ENCODE data around the gene AUTS2.

The AUTS2 gene

DNA sequence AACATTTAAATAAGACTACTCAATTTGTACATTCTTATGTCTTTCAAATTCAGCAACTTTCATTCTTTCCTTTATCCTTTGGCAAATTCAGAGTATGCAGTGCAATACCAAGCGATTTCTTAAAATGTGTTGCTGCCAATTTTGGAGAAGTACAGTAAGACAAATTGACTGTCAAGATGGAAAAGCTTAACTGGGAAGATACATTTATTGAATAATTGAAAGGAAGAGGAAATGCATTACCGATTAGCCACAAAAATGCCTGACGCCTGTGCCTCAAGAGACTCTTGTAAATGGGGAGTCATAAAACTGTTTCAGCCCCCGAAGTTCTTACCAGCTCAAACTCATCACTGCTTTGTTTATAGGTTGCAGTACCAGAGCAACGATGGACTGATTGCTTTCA is 1160.4 kb downstream of the AUTS2 start:
- DNase-seq = no peak

- DNase-seq = no peak
These were observed 1161.4 kb downstream of the AUTS2 start for GRCh38 chr7:70759674-70760073.

- no peak for DNase-seq
These were observed 1163.5 kb downstream of the AUTS2 start for GRCh38 chr7:70761711-70762328.

GRCh38 chr7:70762696-70763095 is 1164.4 kb downstream of the AUTS2 start:
- no peak for DNase-seq

DNA sequence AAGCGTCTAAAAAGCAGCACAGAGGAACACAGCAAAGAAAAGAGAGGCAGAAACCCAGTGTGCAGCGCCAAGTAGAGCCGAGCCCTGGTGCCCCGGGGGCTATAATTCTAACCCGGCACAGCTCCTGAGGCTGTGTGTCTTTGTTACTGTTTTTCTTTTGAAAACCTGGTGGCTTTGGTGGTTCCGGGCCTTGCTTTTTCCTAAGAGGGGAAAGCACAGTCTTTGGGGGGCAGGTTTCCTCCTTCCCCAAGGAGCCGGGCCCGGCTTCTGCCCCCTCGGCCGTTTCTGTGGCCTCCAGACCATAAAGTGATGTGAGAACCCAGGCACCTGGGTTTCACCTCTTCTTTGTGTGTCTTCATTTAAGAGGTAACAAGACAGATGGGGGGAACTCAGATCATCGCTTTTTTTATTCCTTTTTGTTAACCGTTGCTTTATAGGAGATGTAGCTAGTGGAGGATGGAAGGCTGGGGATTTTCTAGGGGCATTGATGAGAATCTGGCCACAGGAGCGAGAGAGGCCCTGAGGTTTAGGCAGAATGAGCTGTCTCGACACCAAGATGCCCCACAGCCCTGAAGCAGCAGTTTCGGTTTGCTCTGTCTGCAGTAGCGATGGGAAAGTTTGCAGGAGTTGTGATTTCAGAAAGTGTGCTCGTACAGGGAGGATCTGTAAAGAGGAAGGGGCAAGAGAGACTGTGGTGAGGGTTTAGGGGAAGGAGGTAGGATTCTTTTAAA is 1165.9 kb downstream of the AUTS2 start:
- DNase-seq = peak; percentile 34

DNA sequence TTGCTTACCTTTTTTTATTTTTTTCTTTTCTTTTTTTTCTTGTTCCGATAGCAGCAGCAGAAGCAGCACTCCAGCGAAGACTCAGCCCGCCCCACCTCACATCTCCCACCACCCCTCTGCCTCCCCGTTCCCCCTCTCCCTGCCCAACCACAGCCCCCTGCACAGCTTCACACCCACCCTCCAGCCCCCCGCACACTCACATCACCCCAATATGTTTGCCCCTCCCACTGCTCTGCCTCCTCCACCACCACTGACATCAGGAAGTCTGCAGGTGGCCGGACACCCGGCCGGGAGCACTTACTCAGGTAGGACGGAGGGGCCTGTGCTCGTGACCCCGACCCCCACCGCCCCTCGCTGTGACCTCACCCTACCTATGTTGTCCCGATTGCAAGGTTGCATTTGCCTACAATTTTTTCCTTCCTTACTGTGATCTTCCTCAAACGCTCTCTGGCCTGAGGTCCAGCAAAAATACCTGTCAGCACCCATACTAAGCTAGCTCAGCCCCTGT is 1166.5 kb downstream of the AUTS2 start:
- DNase-seq = no peak

GRCh38 chr7:70765651-70766050 is 1167.4 kb downstream of the AUTS2 start:
- no peak for DNase-seq

GRCh38 chr7:70766109-70766508 is 1167.8 kb downstream of the AUTS2 start:
- DNase-seq = no peak

- DNase-seq = no peak
These were observed 1168.4 kb downstream of the AUTS2 start for GRCh38 chr7:70766694-70767093.

- no peak for DNase-seq
These were observed 1171.9 kb downstream of the AUTS2 start for GRCh38 chr7:70770154-70770553.

DNA sequence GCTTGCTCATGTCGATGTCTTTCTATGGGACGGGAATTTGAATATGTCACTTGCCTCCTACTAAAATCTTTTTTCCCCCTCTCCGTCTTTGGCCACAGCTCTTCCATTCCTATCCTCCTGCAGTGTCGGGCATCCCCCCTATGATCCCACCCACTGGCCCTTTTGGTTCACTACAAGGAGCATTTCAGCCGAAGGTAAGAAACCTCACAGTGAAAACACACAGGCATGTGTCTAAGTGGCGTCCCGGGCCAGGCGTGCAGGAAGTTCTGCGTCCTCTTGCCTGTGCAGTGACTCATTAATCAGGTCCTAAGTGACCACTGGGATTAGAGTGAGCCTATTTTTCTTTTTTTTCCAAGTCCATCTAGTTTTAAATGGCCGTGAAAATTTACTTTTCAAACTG is 1173.2 kb downstream of the AUTS2 start:
- DNase-seq = no peak

DNA sequence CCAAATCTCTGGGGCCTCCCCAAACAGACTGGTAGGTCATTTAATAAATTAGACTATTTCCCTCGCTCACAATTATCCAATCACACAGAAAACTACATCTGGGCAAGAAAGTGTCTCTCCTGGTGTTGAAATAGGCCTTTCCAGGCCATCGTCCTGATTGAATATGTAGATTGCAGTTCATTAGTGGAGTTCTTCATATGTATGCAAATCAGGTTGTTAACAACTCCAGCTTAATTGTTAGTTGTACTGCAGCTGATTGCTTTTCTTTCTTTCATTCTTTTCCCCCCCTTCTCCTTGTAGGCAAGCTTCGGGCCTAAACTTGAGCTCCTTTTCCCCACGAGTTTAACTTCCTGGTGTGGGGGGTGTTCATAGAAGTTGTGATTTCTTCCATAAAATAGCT is 1174.6 kb downstream of the AUTS2 start:
- DNase-seq = no peak

DNA sequence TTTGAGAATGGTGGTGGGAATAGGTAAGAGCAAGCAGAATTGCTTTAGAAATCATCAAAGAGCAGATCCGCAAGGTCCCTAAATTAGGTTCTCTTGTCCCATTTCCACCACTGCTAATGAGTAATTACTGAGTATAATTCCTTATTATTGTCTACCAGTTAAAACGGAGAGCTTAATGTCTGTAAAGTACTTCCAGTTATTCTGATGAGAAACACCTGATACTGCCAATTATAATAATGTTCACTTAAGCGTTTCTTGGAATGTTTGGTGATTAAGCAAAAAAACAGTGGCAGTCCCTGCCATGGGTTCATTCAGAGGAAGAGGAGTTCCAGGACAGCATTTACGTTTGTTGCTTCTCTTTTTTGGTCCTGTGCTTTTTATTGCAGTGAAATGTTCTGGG is 1175.1 kb downstream of the AUTS2 start:
- no peak for DNase-seq

DNA sequence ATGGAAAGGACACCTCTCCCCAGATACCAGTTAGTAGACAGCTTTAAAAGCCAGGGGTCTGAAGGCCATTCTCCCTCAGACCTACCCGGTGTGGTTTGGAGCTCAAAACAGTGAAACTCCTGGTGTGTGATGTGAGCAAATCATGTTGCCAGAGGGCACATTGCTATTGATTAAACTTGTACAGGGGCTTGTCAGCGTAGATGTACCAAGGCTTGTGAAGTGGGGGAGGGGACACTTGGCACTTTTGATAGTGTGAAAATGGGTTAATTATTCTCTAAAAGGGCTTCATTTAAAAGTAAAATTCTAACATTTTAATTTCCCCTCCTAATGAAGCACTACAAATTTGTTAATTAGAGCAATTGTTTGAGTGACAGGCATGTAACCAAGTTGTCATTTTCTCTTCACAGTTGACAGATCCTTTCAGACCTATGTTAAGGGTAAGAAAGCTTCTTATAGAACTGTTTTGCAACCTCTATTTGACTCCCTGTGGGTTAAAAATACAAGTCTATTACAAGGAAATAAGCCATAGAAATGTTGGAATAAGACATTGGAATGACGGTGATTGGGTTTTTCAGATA is 1176.8 kb downstream of the AUTS2 start:
- DNase-seq = no peak

- peak; percentile 28 for DNase-seq
These were observed 1177.4 kb downstream of the AUTS2 start for GRCh38 chr7:70775570-70776156.

GRCh38 chr7:70776627-70777101 is 1178.4 kb downstream of the AUTS2 start:
- DNase-seq = peak; percentile 27

DNA sequence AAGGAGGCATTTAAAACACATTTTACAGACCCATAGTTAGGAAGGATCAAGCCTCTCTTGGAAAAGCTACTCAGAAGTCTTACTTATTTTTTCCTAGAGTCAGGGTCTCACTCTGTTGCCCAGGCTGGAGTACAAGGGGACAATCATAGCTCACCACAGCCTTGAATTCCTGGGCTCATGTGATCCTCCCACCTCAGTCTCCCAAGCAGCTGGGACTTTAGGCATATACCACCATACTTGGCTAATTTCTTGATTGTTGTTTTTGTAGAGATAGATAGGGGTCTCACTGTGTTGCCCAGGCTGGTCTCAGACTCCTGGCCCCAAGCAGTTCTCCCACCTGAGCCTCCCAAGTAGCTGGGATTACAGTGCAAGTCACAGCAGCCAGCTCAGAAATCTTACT is 1179.0 kb downstream of the AUTS2 start:
- DNase-seq = no peak

GRCh38 chr7:70778585-70778984 is 1180.3 kb downstream of the AUTS2 start:
- peak; percentile 40 for DNase-seq

DNA sequence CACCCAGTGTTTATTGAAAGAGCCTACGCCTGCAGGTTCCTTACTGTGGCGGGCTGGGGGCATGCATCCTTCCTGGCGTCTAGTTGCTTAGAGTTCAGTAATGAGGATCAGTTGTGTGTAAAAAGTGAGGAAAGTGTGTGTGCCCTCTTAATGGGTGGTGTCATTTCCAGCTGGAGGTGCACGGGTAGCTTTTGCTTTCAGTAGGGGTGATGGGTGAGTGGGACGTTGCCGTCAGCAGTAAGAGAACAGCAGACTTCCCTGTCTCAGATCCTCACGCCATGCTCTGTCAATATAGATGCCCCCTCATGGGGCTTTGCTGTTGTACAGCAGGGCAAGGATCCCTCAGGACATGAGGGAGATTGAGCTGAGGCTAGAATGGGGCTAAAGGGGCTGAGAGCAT is 1181.0 kb downstream of the AUTS2 start:
- DNase-seq = peak; percentile 28

- no peak for DNase-seq
These were observed 1183.6 kb downstream of the AUTS2 start for GRCh38 chr7:70781922-70782311.

- DNase-seq = no peak
These were observed 1184.5 kb downstream of the AUTS2 start for GRCh38 chr7:70782796-70783195.

DNA sequence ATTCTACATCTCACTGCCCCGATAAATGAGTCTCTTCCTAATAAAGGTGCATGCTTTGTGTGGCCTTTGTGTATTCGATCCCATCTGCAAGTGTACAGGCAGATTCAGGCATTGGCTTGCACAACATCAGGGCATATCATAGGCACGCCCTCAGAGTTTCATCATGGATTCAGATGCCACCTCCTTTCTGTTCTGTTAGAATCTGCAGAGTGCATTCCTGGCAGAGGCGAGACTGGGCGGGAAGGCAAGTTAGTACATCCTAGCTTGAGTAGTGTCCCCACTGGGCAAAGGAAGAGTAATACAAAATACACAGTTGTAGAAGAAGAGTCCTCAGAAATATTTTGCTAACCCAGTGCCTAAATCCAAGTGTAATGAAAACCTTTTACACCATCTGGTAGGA is 1187.2 kb downstream of the AUTS2 start:
- no peak for DNase-seq

DNA sequence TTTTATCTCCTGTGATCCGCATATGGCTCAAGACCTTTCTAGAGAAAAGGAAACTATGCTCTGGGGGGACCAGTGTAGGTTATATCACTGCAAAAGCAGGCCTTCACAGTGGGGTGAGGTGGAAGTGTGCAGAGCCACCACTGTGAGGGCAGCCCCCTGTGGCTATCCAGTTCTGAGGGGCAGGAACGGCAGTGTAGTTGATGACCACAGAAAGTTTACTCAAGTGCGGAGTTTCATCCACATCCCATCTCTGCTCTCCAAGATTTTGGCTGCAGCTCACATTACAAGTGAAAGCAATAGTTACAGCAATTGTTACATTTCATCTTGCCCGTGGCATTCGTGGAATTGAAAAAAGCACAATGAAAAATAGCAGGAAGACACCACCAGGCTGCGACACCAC is 1187.8 kb downstream of the AUTS2 start:
- DNase-seq = no peak

DNA sequence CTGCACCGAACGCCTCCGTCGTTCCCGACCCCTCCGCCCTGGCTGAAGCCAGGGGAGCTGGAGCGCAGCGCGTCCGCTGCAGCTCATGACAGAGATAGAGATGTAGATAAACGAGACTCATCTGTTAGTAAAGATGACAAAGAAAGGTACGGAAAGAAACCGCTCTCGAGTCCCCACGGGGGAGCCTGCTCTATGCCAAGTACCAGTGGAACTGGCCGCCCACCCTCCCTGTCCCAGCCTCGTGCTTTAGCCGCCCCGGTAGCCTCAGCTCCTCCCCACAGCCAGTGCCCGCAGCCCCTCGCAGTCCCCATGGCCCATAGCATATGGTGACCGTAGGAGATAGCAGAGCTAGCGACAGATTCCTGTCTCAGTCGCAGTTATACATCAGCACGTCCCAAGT is 1189.0 kb downstream of the AUTS2 start:
- no peak for DNase-seq
